Renal cortical epithelial cell (primary cell): ENCODE measurements around the gene C9orf153. TPM values are rescaled to one million over a fixed set of nuclear protein-coding genes. Genes with fewer than 3 reads are reported as not detected.

ENCODE experiments used
- DNase-seq: peaks from one replicate; pipeline ENCODE4 v3.0.0-alpha.2; 2011; ENCODE audit warnings: low read depth
- total RNA-seq: library from RNA; depleted of rRNA; stranded (reverse); fragments of >200 nt; gene quantifications from 2 replicates; pipeline ENCODE4 v1.2.3, GENCODE V29; 2014

The C9orf153 gene
- total RNA-seq, 1 donor from 2014 or later, result 0.15 TPM

DNA sequence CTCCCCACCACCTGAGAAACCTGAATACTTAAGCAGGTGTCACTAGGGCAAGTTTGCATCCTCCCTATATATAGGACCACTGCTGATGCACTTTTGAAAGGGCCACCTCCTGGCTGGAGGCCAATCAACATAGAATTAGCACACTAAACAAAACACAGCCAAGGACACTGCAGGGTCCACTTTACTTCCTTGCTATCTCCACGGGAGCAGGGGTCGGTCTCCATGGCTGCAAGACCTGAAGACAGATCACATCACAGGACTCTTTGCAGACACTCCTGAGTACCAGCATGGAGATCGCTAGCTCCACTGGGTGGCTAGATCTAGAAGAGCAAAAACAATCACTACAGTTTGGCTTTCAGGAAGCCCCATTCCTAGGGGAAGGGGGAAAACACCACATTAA lies 72.3 kb downstream of the C9orf153 start:
- peak; percentile 9 for DNase-seq

GRCh38 chr9:86186696-86187095 lies 72.8 kb downstream of the C9orf153 start:
- DNase-seq, result no peak

- no peak for DNase-seq
Observed at GRCh38 chr9:86185872-86186271, 73.6 kb downstream of the C9orf153 start.

DNA sequence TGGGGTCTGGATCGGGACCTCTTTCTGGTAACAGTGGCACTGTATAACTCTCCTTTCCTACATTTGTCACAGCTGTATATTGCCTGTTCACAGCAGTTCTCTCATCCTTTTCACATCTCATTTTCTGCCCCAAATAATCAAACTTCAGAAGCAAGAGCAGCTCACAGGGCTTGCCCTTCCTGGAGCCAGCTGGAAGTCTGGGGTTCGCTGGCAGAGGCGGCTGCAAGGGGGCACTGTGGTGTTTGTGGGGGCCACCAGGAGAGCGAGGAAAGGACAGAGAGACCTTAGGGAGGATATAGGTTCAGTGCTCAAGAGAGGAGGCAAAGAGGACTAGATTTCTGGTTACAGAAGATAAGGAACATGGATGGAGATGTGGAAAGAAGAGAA lies 75.3 kb downstream of the C9orf153 start:
- DNase-seq, result no peak

DNA sequence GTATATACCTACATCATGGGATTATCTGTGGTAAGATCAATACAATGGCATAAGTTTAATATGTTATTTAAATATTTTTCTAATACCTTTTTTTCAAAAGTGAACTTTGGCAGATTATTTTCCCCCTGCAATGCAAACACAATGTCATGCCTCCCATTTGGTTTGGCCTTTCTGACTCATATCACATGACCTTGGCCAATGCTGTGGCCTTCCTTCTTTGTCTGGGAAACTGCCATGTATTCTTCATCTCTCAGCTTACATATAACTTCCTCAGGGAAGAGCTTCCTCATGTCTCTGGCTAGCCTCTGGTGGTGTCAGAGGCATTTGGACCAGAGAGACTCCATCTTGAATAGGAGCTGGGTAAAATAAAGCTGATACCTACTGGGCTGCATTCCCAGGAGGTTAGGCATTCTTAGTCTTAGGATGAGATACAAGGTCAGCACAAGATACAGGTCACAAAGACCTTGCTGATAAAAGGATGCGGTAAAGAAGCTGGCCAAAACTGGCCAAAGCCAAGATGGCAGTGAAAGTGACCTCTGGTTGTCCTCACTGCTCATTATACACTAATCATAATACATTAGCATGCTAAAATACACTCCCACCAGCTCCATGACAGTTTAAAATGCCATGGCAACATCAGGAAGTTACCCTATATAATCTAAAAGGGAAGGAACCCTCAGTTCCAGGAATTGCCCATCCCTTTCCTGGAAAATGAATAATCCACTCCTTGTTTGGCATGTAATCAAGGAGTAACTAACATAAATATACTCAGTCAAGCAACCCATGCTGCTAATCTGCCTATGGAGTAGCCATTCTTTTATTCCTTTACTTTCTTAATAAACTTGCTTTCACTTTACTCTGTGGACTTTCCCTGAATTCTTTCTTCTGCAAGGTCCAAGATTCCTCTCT lies 76.0 kb downstream of the C9orf153 start:
- no peak for DNase-seq

DNA sequence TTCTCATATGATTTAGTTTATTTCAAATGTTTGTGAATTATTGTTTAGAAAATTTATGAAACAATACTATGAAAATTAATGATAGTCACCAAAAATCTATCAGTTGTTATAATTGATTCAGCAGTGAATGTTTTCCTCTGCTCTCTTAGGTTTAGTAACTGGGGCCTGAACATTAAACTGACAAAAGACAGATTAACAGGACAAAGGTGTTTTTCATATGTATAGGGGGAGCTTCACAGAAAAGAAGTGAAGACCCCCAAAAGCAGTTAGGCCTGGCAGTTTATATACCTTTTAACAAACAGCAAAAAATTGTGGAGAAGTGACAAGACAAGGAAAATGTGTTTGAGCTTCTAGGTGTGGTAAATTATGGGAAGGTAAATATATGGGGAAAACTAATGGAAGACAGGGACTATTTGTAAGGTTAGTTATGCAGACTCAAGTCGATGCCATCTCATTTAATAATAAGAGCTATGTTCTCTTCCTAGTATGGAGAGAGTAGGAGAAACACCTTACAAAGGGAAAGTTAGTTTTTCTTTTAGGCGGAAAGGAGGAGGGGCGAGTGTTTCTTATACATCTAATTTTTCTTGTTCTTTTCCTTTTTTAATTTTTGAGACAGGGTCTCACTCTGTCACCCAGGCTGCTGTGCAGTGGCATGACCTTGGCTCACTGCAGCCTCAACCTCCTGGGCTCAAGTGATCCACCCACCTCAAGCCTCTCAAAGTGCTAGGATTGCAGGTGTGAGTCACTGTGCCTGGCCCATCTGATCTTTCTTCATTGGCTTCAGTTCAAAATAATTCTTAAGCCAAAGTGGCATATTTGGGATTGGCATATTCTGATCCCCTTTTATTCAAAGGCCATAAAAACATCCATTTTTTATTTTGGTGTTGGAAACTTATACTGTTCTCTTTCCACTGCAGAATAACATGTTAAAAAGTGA lies 77.8 kb downstream of the C9orf153 start:
- DNase-seq, result peak; percentile 50

DNA sequence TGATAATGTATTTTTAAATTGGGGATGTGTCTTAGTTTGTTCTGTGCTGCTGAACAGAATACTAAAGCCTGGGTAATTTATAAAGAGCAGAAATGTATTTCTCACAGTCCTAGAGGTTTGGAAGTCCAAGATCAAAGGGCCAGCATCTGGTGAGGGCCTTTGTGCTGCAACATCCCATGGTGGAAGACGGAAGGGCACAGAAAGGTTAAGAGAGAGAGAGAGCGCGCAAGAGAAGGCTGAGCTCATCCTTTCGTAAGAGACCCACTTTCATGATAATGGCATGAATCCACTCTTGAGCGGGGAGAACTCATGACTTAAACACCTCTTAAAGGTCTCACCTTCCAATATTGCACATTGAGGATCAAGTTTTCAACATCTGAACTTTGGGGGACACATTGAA lies 81.0 kb downstream of the C9orf153 start:
- no peak for DNase-seq

GRCh38 chr9:86177995-86178394 lies 81.5 kb downstream of the C9orf153 start:
- DNase-seq, result no peak

- peak; percentile 23 for DNase-seq
Observed at GRCh38 chr9:86176468-86176867, 83.0 kb downstream of the C9orf153 start.

DNA sequence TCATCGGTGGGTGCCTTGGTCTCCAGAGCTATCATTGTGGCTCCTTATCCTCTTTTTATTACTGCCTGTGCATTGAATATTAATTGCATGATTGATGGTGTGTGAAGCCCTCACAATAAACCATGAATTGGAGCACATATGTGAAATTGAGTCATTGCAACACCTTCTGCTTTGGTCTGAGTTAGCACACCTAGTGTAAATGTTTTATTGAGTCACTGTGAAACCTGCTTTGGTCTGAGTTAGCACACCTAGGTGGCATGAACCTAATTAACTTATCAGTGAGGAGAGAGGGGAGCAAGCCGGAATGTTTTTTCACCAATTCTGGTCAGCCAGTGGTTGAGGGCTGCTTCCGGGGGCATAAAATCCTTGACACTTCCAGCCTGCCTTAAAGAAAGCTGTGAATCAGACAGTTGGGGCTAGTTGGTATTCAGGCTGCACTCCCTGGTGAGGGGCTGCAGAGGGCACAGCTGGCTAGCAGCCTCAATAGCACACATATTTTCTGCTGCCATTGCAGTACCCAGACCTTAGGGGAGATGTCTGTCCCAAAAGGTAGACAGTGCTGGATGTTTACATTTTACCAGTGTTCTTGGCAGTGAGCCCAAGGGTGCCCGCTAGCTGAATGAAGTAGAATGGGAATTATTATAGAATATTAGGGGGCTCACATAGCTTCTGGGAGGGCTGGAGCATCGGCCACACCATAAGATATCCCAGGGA lies 83.6 kb downstream of the C9orf153 start:
- DNase-seq, result peak; percentile 12

GRCh38 chr9:86175223-86175622 lies 84.2 kb downstream of the C9orf153 start:
- DNase-seq, result no peak

Other genes with a start within 250 kb of the C9orf153 start
- 81.1 and 177 TPM in 2 replicates for gene GOLM1, start 160.1 kb downstream of the C9orf153 start, total RNA-seq
- gene ISCA1, start 22.9 kb upstream of the C9orf153 start, total RNA-seq, result 43.9 and 47.1 TPM in 2 replicates
- gene TUT7, start 94.8 kb upstream of the C9orf153 start, total RNA-seq, result 34.2 and 39.7 TPM in 2 replicates